Epithelial cell of proximal tubule (primary cell): ENCODE measurements around the gene EIF2AK3. TPM values are rescaled to one million over a fixed set of nuclear protein-coding genes. Genes with fewer than 3 reads are reported as not detected.

Experiments
- DNase-seq: peaks from one replicate; pipeline ENCODE4 v3.0.0-alpha.2; 2011; ENCODE audit warnings: low read depth
- H3K4me3 ChIP-seq: 2 replicates; pipeline ENCODE4 v1.5.1; 2011; ENCODE audit warnings: low read depth, mild to moderate bottlenecking, low read length
- CTCF ChIP-seq: conservative IDR thresholded peaks from 2 replicates; pipeline ENCODE4 v1.5.1; 2012; ENCODE audit warnings: low read depth, mild to moderate bottlenecking, low read length
- total RNA-seq: library from RNA; depleted of rRNA; stranded (reverse); fragments of >200 nt; gene quantifications from 2 replicates; pipeline ENCODE4 v1.2.3, GENCODE V29; 2015

The EIF2AK3 gene
- total RNA-seq, 1 donor from 2014 or later: 12.3 TPM

DNA sequence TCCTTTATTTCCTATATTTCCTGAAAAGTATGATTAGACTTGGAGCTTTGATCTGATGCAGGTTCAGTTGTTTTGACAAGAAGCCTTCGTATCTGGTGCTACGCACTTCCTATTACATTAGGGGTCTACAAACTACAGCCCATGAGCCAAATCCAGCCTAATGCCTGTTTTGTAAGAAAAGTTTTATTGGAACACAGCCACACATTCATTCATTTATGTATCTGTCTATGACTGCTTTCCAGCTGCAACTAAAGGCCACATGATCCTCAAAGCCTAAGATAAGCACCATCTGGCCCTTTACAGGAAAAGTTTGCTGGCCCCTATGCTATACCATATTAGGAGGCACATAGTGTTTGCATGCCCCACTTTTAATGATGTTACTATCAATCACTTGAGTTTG, 26.0 kb downstream of the EIF2AK3 start:
- DNase-seq: no peak
- no peak for TF ChIP-seq CTCF

GRCh38 chr2:88600038-88600465, 27.2 kb downstream of the EIF2AK3 start:
- peak; percentile 100 for DNase-seq
- TF ChIP-seq CTCF: no peak
- no peak overlapping the region for H3K4me3 ChIP-seq

More for the DNA sequence above, 26.0 kb downstream of the EIF2AK3 start:
- no peak overlapping the region for H3K4me3 ChIP-seq

GRCh38 chr2:88599527-88599926, 27.7 kb downstream of the EIF2AK3 start:
- no peak for TF ChIP-seq CTCF
- H3K4me3 ChIP-seq: no peak overlapping the region
- DNase-seq: no peak

DNA sequence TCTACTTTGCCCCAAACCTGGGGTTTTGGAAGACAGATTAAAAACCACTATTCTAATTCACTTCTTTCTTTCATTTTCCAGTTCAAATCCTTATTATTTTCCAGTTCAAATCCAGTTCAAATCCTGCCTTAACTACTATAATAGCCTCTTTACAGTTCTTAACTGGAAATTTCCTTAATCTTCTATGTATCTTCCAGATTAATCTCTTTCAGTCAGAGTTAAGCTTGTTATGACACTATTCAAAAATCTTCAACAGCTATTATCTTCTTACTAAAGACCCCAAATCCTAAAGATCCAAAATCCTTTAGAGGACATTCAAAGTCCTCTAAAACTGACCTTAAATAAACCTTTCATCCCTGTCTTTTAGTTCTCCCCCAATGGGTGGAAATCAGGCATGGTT, 30.1 kb downstream of the EIF2AK3 start:
- H3K4me3 ChIP-seq: no peak overlapping the region
- DNase-seq: no peak
- TF ChIP-seq CTCF: no peak

GRCh38 chr2:88596141-88596830, 31.0 kb downstream of the EIF2AK3 start:
- no peak for DNase-seq
- TF ChIP-seq CTCF: no peak
- no peak overlapping the region for H3K4me3 ChIP-seq

- TF ChIP-seq CTCF: no peak
- no peak for DNase-seq
- no peak overlapping the region for H3K4me3 ChIP-seq
Observed at GRCh38 chr2:88591698-88592097, 35.6 kb downstream of the EIF2AK3 start.

DNA sequence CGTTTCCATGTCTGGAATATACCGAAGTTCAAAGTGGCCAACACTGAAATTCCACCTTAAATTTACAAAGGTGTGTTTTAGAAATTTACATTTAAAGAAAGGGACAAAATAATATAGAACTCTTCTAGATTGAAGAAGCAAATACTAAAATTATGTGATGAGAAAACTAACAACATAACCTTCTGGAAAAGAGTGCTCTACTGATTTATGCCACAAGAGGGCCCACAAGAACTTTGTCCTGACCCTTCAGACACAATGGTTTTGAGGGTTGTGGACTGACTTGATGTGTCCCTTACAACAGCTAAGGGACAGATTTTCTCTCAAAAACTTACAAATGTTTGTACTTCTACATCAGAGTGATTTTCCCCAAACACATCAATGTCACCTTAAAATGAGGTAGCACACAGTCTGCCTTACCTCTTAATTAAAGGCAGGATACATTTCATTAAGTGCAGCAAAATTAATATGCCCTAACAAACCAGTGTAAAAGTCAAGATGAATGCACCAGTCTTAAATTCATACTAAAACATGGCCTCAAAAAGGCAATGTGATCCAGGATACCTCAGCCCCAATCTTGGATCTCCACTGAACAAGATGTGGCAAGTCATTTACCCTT, 36.2 kb downstream of the EIF2AK3 start:
- DNase-seq: no peak
- peak; percentile 85 for TF ChIP-seq CTCF
- H3K4me3 ChIP-seq: no peak overlapping the region
